ENCODE data around the gene IRF2.
"Not testable (repeated sequence)": the region's sequence is repeated elsewhere in the genome, so short reads cannot be mapped to it uniquely, and the experiment has no call there.

Gene IRF2

GRCh38 chr4:184348311-184349233 is 125.8 kb downstream of the IRF2 start:
- no peak for DNase-seq (ENCODE audit: low read depth in 1 of 2, low spot score in 1 of 2)

GRCh38 chr4:184347251-184348239 is 126.8 kb downstream of the IRF2 start:
- no peak for DNase-seq (ENCODE audit: low read depth in 1 of 2, low spot score in 1 of 2)

GRCh38 chr4:184346682-184347081 is 127.7 kb downstream of the IRF2 start:
- no peak for DNase-seq (ENCODE audit: low read depth in 1 of 2, low spot score in 1 of 2)

- DNase-seq (ENCODE audit: low read depth in 1 of 2, low spot score in 1 of 2), result not testable (repeated sequence)
Measured at GRCh38 chr4:184346273-184346672, 128.1 kb downstream of the IRF2 start.

- DNase-seq (ENCODE audit: low read depth in 1 of 2, low spot score in 1 of 2), result no peak
Measured at GRCh38 chr4:184345573-184345922, 128.8 kb downstream of the IRF2 start.

GRCh38 chr4:184344899-184345572 is 129.3 kb downstream of the IRF2 start:
- no peak for DNase-seq (ENCODE audit: low read depth in 1 of 2, low spot score in 1 of 2)

GRCh38 chr4:184344435-184344834 is 129.9 kb downstream of the IRF2 start:
- DNase-seq (ENCODE audit: low read depth in 1 of 2, low spot score in 1 of 2), result no peak

- DNase-seq (ENCODE audit: low read depth in 1 of 2, low spot score in 1 of 2), result no peak
Measured at GRCh38 chr4:184343502-184344177, 130.7 kb downstream of the IRF2 start.

GRCh38 chr4:184342857-184343237 is 131.5 kb downstream of the IRF2 start:
- DNase-seq (ENCODE audit: low read depth in 1 of 2, low spot score in 1 of 2), result not testable (repeated sequence)

GRCh38 chr4:184342167-184342856 is 132.0 kb downstream of the IRF2 start:
- DNase-seq (ENCODE audit: low read depth in 1 of 2, low spot score in 1 of 2), result no peak

- DNase-seq (ENCODE audit: low read depth in 1 of 2, low spot score in 1 of 2), result not testable (repeated sequence)
Measured at GRCh38 chr4:184339398-184340193, 134.8 kb downstream of the IRF2 start.

- no peak for DNase-seq (ENCODE audit: low read depth in 1 of 2, low spot score in 1 of 2)
Measured at GRCh38 chr4:184337907-184338306, 136.4 kb downstream of the IRF2 start.
